Measurements from ENCODE around the gene HIP1R.

DNA sequence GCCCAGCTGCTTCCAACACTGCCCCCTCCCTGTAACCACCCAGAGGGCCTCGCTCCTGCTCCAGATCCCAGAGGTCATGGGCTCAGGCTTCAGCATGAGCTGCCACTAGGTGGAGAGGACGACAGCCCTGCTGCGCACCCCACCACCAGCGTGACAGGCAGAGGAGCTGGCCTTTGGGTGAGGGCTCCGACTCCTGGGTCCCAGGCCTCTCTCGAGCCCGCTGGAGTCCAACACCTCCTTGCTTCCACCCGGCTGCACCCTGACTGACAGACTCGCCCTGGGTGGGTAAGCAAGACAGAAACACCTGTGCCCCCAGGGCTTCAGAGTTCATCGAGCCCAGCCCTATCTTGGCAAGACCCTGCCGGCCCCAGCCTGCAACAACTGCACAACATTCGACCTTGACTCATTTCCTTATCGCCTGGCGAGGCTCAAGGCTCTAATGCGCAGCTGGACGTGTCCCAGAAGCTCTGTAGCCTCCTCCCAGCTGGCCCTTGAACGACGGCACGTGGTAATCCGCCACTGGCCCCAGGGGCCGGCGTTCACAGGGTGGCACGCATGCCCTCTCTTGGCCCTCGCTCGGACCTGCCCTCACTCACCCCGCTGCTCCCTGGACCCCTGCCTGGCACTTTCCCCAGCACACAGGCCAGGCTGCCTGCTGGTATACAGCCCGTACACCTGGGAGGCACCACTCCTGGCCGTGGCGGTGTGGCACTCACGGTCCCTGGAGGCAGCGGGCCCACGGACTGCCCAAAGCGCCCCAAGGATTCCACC lies 32.6 kb downstream of the HIP1R start:
- TF ChIP-seq, protein P1, sequence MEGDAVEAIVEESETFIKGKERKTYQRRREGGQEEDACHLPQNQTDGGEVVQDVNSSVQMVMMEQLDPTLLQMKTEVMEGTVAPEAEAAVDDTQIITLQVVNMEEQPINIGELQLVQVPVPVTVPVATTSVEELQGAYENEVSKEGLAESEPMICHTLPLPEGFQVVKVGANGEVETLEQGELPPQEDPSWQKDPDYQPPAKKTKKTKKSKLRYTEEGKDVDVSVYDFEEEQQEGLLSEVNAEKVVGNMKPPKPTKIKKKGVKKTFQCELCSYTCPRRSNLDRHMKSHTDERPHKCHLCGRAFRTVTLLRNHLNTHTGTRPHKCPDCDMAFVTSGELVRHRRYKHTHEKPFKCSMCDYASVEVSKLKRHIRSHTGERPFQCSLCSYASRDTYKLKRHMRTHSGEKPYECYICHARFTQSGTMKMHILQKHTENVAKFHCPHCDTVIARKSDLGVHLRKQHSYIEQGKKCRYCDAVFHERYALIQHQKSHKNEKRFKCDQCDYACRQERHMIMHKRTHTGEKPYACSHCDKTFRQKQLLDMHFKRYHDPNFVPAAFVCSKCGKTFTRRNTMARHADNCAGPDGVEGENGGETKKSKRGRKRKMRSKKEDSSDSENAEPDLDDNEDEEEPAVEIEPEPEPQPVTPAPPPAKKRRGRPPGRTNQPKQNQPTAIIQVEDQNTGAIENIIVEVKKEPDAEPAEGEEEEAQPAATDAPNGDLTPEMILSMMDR (conservative IDR thresholded peaks at IDR 0.05): peak; percentile 26; the same call in 1 of the 2 replicates
- no peak for TF ChIP-seq EZH2 (IDR thresholded peaks at IDR 0.05; ENCODE audit: low read depth)

Measured in PC-9 (cell line).